ENCODE data around the gene LRRC4C. TPM values are rescaled to one million over a fixed set of nuclear protein-coding genes. Genes with fewer than 3 reads are reported as not detected.

The LRRC4C gene
- total and polyA plus RNA-seq, 11 donors: 0.08 to 1.2 (median 0.48) TPM; not detected in 1

DNA sequence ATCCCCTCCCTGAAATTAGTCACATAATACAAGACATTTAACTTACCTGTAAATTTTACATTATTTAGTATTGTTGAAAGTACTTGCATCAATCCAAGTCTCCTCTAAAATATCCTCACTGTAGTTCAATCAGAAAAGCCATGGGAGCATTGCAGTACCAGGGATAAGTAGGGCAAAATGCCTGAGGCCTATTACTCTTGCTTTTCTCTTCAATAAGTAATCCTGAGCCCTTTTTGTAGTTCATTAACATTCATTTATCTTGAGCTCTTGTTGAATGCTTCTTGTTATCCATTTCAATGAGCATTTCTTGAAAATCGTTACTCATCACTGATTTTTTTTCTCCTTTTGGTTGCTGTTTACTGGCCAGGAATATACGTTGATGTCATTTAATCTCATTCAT lies 414.7 kb downstream of the LRRC4C start:
- intact Hi-C loops (cut with DNase I): no loop called here
- no peaks in the 10 kb centered on the region for H3K4me1 ChIP-seq
- TF ChIP-seq CTCF (IDR thresholded peaks at IDR 0.05): no peak
- no peak for TF ChIP-seq POLR2A (IDR thresholded peaks at IDR 0.05)
- no peak overlapping the region for H3K27ac ChIP-seq
- H3K36me3 ChIP-seq: no peaks in the 10 kb centered on the region
- 60 to 65% (median 63%) methylated on average over 2 of the region's 2 CpGs for WGBS, 4 donors
- H3K4me3 ChIP-seq: no peak overlapping the region
- DNase-seq (no peak), ATAC-seq (no peak)
- H3K9me3 ChIP-seq: peaks cover 0 to 4% (median 0%) of the 10 kb centered on the region in 12 donors
- H3K27me3 ChIP-seq: no peaks in the 10 kb centered on the region

GRCh38 chr11:41042688-41043087 lies 416.8 kb downstream of the LRRC4C start:
- no peak for DNase-seq
- TF ChIP-seq CTCF (IDR thresholded peaks at IDR 0.05) (no peak), POLR2A (IDR thresholded peaks at IDR 0.05) (no peak)

DNA sequence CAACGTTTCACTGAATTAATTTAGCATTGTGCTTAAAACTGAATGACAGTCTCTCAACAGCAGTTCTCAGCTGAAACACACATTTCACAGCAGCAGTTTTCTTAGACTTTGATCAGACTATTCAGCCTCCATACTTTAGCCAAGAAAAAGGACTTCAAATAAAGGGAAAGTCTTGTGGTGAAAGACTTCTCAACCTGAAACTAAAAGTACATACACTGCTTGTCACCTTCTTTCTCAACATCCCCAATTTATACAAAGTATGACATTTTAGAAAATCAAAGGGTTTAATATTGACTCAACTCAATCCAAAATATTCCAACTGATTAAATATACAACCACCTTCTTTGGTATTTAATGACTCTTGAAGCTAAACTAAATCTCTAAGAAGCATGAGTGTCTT lies 419.0 kb downstream of the LRRC4C start:
- WGBS, 4 donors: 72 to 79% (median 74%) methylated on average over 1 of the region's 1 CpG
- no peak for ATAC-seq
- intact Hi-C loops (cut with DNase I): no loop called here
- no peaks in the 10 kb centered on the region for H3K27me3 ChIP-seq
- no peak for TF ChIP-seq POLR2A (IDR thresholded peaks at IDR 0.05)
- no peak overlapping the region for H3K27ac ChIP-seq
- H3K4me1 ChIP-seq: no peaks in the 10 kb centered on the region
- H3K4me3 ChIP-seq: no peak overlapping the region
- no peak for DNase-seq
- H3K36me3 ChIP-seq: no peaks in the 10 kb centered on the region
- H3K9me3 ChIP-seq: peaks cover 0 to 3% (median 0%) of the 10 kb centered on the region in 12 donors

More at GRCh38 chr11:41042688-41043087, 416.8 kb downstream of the LRRC4C start:
- intact Hi-C loops (cut with DNase I): no loop called here
- H3K4me1 ChIP-seq: no peaks in the 10 kb centered on the region
- H3K4me3 ChIP-seq: no peak overlapping the region
- 59 to 70% (median 64%) methylated on average over 3 of the region's 3 CpGs for WGBS, 4 donors
- no peaks in the 10 kb centered on the region for H3K27me3 ChIP-seq
- no peaks in the 10 kb centered on the region for H3K36me3 ChIP-seq
- H3K9me3 ChIP-seq: peaks cover 0 to 2% (median 0%) of the 10 kb centered on the region in 12 donors
- no peak overlapping the region for H3K27ac ChIP-seq
- no peak for ATAC-seq

DNA sequence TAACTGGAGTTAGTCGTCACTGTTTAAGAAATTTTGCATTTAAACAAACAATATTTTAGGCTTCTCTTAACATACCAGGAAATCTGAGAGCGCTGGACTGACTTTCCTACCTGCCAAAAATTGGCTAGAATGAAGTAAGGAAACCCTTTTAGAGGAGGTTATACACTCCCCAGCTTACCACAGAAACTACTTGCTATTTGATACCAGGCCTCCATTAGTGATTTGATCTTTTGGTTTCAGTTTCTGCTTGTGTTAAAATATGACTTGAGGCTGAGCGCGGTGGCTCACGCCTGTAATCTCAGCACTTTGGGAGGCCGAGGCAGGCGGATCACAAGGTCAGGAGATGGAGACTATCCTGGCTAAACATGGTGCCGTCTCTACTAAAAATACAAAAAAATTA lies 419.9 kb downstream of the LRRC4C start:
- intact Hi-C loops (cut with DNase I): no loop called here
- Histone ChIP-seq H3K4me1 (no peaks in the 10 kb centered on the region), H3K27ac (no peak overlapping the region), H3K27me3 (no peaks in the 10 kb centered on the region), H3K36me3 (no peaks in the 10 kb centered on the region), H3K9me3 (peaks cover 0 to 8% (median 0%) of the 10 kb centered on the region in 12 donors), H3K4me3 (no peak overlapping the region)
- no peak for DNase-seq
- WGBS, 4 donors: 69 to 88% (median 79%) methylated on average over 8 of the region's 8 CpGs
- TF ChIP-seq POLR2A (IDR thresholded peaks at IDR 0.05): no peak
- TF ChIP-seq CTCF (IDR thresholded peaks at IDR 0.05): no peak
- ATAC-seq: no peak

- no peak for ATAC-seq
- no peak for TF ChIP-seq CTCF (IDR thresholded peaks at IDR 0.05)
- no peak for TF ChIP-seq POLR2A (IDR thresholded peaks at IDR 0.05)
- intact Hi-C loops (cut with DNase I): no loop called here
Observed at GRCh38 chr11:41031551-41032060, 427.8 kb downstream of the LRRC4C start.

More at GRCh38 chr11:41031551-41032060, 427.8 kb downstream of the LRRC4C start:
- no peaks in the 10 kb centered on the region for H3K27me3 ChIP-seq
- peaks cover 0 to 8% (median 0%) of the 10 kb centered on the region in 12 donors for H3K9me3 ChIP-seq
- H3K27ac ChIP-seq: no peak overlapping the region
- whole genome bisulfite sequencing, 4 donors: 50 to 70% (median 57%) methylated on average over 1 of the region's 1 CpG
- DNase-seq: no peak
- H3K4me3 ChIP-seq: no peak overlapping the region
- H3K36me3 ChIP-seq: no peaks in the 10 kb centered on the region
- no peaks in the 10 kb centered on the region for H3K4me1 ChIP-seq

All from heart left ventricle (tissue), 16 donors.